ENCODE measurements around the gene DOK7.

The DOK7 gene

DNA sequence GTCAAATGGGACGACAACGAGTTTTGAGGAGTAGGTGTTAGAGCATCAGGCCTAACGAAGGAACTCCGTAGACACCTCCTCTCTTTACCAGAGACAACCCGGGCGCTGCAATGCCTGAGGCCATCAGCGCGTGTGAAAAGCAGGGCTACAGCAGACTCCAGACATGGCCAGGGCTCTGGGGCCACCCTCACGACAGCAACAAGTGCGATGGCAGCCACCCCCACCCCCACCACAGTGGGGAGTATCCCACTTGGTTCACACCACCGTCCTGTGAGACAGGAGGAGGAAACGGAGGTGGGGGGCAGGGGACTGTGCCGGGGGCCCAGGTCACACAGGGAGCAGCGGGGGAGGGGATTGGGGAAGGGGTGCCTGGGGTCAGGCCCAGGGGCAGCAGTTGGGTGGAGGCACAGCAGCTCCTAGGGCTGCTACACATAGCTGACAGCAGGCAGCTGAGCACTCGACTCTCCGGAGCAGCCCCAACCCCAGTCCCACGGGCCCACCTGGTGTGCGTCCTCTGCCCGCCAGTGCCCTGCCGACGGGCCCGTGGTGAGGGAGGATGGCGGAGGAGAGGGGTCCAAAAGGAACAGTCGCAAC is 60.6 kb downstream of the DOK7 start:
- no peak for DNase-seq (ENCODE audit: low read depth, low spot score)
- no peaks in the 10 kb centered on the region for H3K27me3 ChIP-seq (ENCODE audit: insufficient read depth, insufficient read length)
- H3K36me3 ChIP-seq (ENCODE audit: insufficient read depth, insufficient read length, low read length) = peaks cover 97% of the 10 kb centered on the region
- H3K9me3 ChIP-seq (ENCODE audit: insufficient read depth, low read length) = no peaks in the 10 kb centered on the region
- no peak overlapping the region for H3K4me3 ChIP-seq (ENCODE audit: insufficient read length, low read depth)
- H3K4me1 ChIP-seq (ENCODE audit: insufficient read depth, insufficient read length) = peaks cover 20% of the 10 kb centered on the region
- no peak overlapping the region for H3K9ac ChIP-seq (ENCODE audit: insufficient read length, low read depth)
- no peak for TF ChIP-seq ZNF274 (IDR thresholded peaks at IDR 0.05; ENCODE audit: low read depth, low read length)
- TF ChIP-seq SUZ12 (IDR thresholded peaks at IDR 0.05; ENCODE audit: extremely low read depth, insufficient read depth, insufficient read length) = no peak
- TF ChIP-seq YY1 (IDR thresholded peaks at IDR 0.05; ENCODE audit: insufficient read depth, insufficient read length) = no peak

DNA sequence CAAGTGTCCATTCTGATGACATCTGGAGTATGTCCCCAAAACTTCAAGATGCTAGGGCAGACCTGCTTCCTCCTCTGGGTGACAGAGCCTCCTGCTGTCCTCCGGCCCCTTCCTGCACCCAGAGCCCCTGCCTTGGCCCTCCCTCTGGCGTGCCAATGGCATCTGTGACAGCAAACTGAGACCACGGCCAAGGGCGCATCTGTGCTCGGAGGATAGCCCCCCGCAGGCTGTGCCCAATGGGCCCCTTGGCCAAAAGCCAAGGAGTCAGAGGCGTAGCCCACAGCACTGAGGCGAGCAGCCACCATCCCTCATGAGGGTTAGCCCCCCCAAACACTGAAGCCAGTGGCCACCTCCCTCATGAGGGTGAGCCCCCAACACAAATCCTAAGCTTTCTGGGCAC is 61.2 kb downstream of the DOK7 start:
- Histone ChIP-seq H3K9me3 (ENCODE audit: insufficient read depth, low read length) (no peaks in the 10 kb centered on the region), H3K9ac (ENCODE audit: insufficient read length, low read depth) (no peak overlapping the region), H3K4me1 (ENCODE audit: insufficient read depth, insufficient read length) (peaks cover 20% of the 10 kb centered on the region), H3K27me3 (ENCODE audit: insufficient read depth, insufficient read length) (no peaks in the 10 kb centered on the region), H3K36me3 (ENCODE audit: insufficient read depth, insufficient read length, low read length) (peaks cover 96% of the 10 kb centered on the region), H3K4me3 (ENCODE audit: insufficient read length, low read depth) (no peak overlapping the region)
- no peak for DNase-seq (ENCODE audit: low read depth, low spot score)
- TF ChIP-seq YY1 (IDR thresholded peaks at IDR 0.05; ENCODE audit: insufficient read depth, insufficient read length) (no peak), SUZ12 (IDR thresholded peaks at IDR 0.05; ENCODE audit: extremely low read depth, insufficient read depth, insufficient read length) (no peak), ZNF274 (IDR thresholded peaks at IDR 0.05; ENCODE audit: low read depth, low read length) (no peak)

- Histone ChIP-seq H3K27me3 (ENCODE audit: insufficient read depth, insufficient read length) (no peaks in the 10 kb centered on the region), H3K9ac (ENCODE audit: insufficient read length, low read depth) (no peak overlapping the region), H3K4me1 (ENCODE audit: insufficient read depth, insufficient read length) (peaks cover 20% of the 10 kb centered on the region), H3K4me3 (ENCODE audit: insufficient read length, low read depth) (no peak overlapping the region), H3K36me3 (ENCODE audit: insufficient read depth, insufficient read length, low read length) (peaks cover 96% of the 10 kb centered on the region), H3K9me3 (ENCODE audit: insufficient read depth, low read length) (no peaks in the 10 kb centered on the region)
- DNase-seq (ENCODE audit: low read depth, low spot score) = no peak
- no peak for TF ChIP-seq SUZ12 (IDR thresholded peaks at IDR 0.05; ENCODE audit: extremely low read depth, insufficient read depth, insufficient read length)
- TF ChIP-seq ZNF274 (IDR thresholded peaks at IDR 0.05; ENCODE audit: low read depth, low read length) = no peak
- TF ChIP-seq YY1 (IDR thresholded peaks at IDR 0.05; ENCODE audit: insufficient read depth, insufficient read length) = no peak
Measured at GRCh38 chr4:3524920-3525319, 61.8 kb downstream of the DOK7 start.

- H3K27me3 ChIP-seq (ENCODE audit: insufficient read depth, insufficient read length) = peaks cover under 1% of the 10 kb centered on the region
- no peak for DNase-seq (ENCODE audit: low read depth, low spot score)
- no peak overlapping the region for H3K9ac ChIP-seq (ENCODE audit: insufficient read length, low read depth)
- H3K36me3 ChIP-seq (ENCODE audit: insufficient read depth, insufficient read length, low read length) = peaks cover 96% of the 10 kb centered on the region
- no peak overlapping the region for H3K4me3 ChIP-seq (ENCODE audit: insufficient read length, low read depth)
- no peak for TF ChIP-seq YY1 (IDR thresholded peaks at IDR 0.05; ENCODE audit: insufficient read depth, insufficient read length)
- no peak for TF ChIP-seq SUZ12 (IDR thresholded peaks at IDR 0.05; ENCODE audit: extremely low read depth, insufficient read depth, insufficient read length)
- TF ChIP-seq ZNF274 (IDR thresholded peaks at IDR 0.05; ENCODE audit: low read depth, low read length) = no peak
- H3K4me1 ChIP-seq (ENCODE audit: insufficient read depth, insufficient read length) = peaks cover 28% of the 10 kb centered on the region
- no peaks in the 10 kb centered on the region for H3K9me3 ChIP-seq (ENCODE audit: insufficient read depth, low read length)
Measured at GRCh38 chr4:3525532-3526430, 62.7 kb downstream of the DOK7 start.

DNA sequence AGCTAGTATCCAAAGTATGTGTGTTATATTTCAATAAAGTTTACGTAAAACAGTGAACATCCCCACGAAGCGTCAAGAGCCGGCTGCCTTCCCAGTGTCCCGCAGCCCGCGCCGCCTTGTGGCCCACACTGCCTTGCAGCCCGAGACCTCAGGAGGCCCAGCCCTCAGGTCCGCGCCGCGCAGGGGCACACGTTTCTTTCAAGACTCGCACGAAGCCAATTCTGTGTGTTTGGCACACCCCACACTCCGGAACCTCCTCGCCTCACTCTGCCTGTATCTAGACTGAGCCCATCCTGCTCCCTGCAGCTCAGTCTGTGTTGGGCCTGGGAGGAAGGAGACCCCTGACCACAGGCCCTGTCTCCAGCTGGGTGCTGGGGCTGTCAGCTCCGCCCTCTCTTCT is 63.4 kb downstream of the DOK7 start:
- DNase-seq (ENCODE audit: low read depth, low spot score) = no peak
- TF ChIP-seq YY1 (IDR thresholded peaks at IDR 0.05; ENCODE audit: insufficient read depth, insufficient read length) = no peak
- TF ChIP-seq SUZ12 (IDR thresholded peaks at IDR 0.05; ENCODE audit: extremely low read depth, insufficient read depth, insufficient read length) = no peak
- no peak for TF ChIP-seq ZNF274 (IDR thresholded peaks at IDR 0.05; ENCODE audit: low read depth, low read length)
- H3K9ac ChIP-seq (ENCODE audit: insufficient read length, low read depth) = no peak overlapping the region
- peaks cover 33% of the 10 kb centered on the region for H3K4me1 ChIP-seq (ENCODE audit: insufficient read depth, insufficient read length)
- H3K4me3 ChIP-seq (ENCODE audit: insufficient read length, low read depth) = no peak overlapping the region
- peaks cover 7% of the 10 kb centered on the region for H3K27me3 ChIP-seq (ENCODE audit: insufficient read depth, insufficient read length)
- H3K9me3 ChIP-seq (ENCODE audit: insufficient read depth, low read length) = no peaks in the 10 kb centered on the region
- peaks cover 95% of the 10 kb centered on the region for H3K36me3 ChIP-seq (ENCODE audit: insufficient read depth, insufficient read length, low read length)

DNA sequence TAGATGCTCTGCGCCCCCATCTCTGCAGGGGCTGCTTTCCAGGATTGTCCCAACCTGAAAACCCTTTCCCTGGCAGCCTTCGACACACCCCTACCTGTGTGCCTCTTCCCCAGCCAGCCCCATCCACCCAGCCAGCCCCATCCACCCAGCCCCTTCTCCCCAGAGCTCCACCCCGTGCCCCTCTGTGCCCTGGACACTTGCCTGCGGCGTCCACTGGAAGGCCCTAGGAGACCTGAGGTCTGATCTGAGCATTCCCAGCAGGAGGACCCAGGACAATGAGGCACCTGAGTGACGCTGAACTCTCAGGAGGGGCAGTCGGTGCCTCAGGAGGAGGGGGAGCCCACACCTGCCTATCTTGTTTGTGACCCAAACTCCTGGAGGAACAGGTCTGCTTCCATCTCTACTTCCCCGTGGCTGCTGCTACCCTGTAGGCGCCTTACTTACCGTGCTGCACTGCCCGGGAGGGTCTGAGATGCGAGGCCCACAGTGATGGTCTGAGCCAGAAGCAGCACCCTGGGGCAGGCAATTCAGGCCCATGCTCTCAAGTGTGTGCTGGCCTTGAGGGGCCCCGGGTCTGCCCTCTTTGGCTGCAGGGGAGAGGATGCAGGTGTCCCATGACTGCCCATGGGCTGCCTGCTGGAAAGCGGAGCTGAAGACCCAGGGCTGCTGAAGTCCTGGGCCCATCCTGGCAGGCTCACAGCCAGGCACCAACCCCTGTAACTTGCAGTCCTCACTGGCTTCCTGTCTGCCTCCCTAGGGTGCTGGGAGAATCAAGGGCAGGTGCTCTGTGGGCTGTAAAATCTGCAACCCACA is 64.2 kb downstream of the DOK7 start:
- H3K36me3 ChIP-seq (ENCODE audit: insufficient read depth, insufficient read length, low read length) = peaks cover 86% of the 10 kb centered on the region
- DNase-seq (ENCODE audit: low read depth, low spot score) = no peak
- H3K9me3 ChIP-seq (ENCODE audit: insufficient read depth, low read length) = no peaks in the 10 kb centered on the region
- H3K9ac ChIP-seq (ENCODE audit: insufficient read length, low read depth) = no peak overlapping the region
- H3K27me3 ChIP-seq (ENCODE audit: insufficient read depth, insufficient read length) = peaks cover 11% of the 10 kb centered on the region
- TF ChIP-seq ZNF274 (IDR thresholded peaks at IDR 0.05; ENCODE audit: low read depth, low read length) (no peak), YY1 (IDR thresholded peaks at IDR 0.05; ENCODE audit: insufficient read depth, insufficient read length) (no peak), SUZ12 (IDR thresholded peaks at IDR 0.05; ENCODE audit: extremely low read depth, insufficient read depth, insufficient read length) (no peak)
- H3K4me3 ChIP-seq (ENCODE audit: insufficient read length, low read depth) = no peak overlapping the region
- H3K4me1 ChIP-seq (ENCODE audit: insufficient read depth, insufficient read length) = peaks cover 33% of the 10 kb centered on the region
